Ovary (tissue), 3 donors: ENCODE results near the gene SRGAP3.

Experiments used
- POLR2A ChIP-seq: fragments of 450-650 bp; IDR thresholded peaks from one replicate; pipeline ENCODE4 v1.6.1; 2017; ENCODE audit warnings: antibody characterized with exemption, mild to moderate bottlenecking, moderate library complexity
- TF ChIP-seq, protein P1 (sequence below), 3 donors: fragments of 450-650 bp in 2 of 3; fragments of 200-600 bp in 1 of 3; IDR thresholded peaks; one replicate each; pipeline versions ENCODE4 v1.5.1 to v1.8.0; 2016 to 2022; ENCODE audit warnings: antibody characterized with exemption in 3 of 3, mild to moderate bottlenecking in 1 of 3
- donor health status: DM: no; HTN: no; CAD: no.

DNA sequence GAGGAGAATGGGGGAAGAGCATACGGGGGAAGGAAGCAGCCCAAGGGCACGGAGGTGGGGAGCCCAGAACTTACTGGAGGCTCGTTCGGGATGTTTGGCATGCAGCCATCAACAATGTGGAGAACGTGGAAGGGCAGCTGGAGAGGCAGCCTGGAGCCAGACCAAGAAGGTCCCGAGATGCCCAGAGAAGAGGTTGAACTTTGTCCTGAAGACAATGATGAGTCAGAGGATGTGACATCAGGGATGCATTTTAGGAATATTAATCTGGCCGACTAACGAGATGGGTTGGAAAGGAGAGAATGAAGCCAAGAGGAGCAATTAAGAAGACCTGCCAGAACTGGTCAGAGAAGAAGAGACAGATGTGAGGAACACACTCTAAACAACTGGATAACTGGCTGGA, 98.2 kb downstream of the SRGAP3 start:
- TF ChIP-seq, protein P1, sequence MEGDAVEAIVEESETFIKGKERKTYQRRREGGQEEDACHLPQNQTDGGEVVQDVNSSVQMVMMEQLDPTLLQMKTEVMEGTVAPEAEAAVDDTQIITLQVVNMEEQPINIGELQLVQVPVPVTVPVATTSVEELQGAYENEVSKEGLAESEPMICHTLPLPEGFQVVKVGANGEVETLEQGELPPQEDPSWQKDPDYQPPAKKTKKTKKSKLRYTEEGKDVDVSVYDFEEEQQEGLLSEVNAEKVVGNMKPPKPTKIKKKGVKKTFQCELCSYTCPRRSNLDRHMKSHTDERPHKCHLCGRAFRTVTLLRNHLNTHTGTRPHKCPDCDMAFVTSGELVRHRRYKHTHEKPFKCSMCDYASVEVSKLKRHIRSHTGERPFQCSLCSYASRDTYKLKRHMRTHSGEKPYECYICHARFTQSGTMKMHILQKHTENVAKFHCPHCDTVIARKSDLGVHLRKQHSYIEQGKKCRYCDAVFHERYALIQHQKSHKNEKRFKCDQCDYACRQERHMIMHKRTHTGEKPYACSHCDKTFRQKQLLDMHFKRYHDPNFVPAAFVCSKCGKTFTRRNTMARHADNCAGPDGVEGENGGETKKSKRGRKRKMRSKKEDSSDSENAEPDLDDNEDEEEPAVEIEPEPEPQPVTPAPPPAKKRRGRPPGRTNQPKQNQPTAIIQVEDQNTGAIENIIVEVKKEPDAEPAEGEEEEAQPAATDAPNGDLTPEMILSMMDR (IDR thresholded peaks at IDR 0.05) = no peak
- no peak for TF ChIP-seq POLR2A
